HepG2 (cell line): ENCODE measurements around the gene ZNF655. TPM values are rescaled to one million over a fixed set of nuclear protein-coding genes. Genes with fewer than 3 reads are reported as not detected.

Source experiments
- ATF4 ChIP-seq, 2 experiments: fragments of 450-650 bp in 1 of 2; sonication (generic) in 1 of 2; formaldehyde crosslinking; IDR thresholded peaks; 2 replicates each; pipeline versions ENCODE4 v1.5.0 to v1.8.0; 2020 to 2022; ENCODE audit warnings: mild to moderate bottlenecking in 1 of 2, missing genetic modification reagents in 1 of 2
- HNF4G ChIP-seq, 2 experiments: sonication (generic) in 1 of 2; formaldehyde crosslinking in 1 of 2; IDR thresholded peaks; 2 replicates each; pipeline versions ENCODE4 v1.4.0 to v1.6.1; 2011 to 2020; ENCODE audit warnings: borderline replicate concordance in 2 of 2, low read depth in 2 of 2, mild to moderate bottlenecking in 2 of 2, low read length in 1 of 2, missing genetic modification reagents in 1 of 2, moderate library complexity in 1 of 2
- KDM3A ChIP-seq: IDR thresholded peaks from 2 replicates; pipeline ENCODE4 v1.6.1; 2018; ENCODE audit warnings: low read depth, missing compliant biosample characterization
- MAFF ChIP-seq: IDR thresholded peaks from 2 replicates; pipeline ENCODE4 v1.6.1; 2011; ENCODE audit warnings: low read depth, low read length, improper control_type of control experiment
- MIXL1 ChIP-seq: IDR thresholded peaks from 2 replicates; pipeline ENCODE4 v1.6.1; 2016
- MYPOP ChIP-seq: sonication (generic); formaldehyde crosslinking; IDR thresholded peaks from 2 replicates; pipeline ENCODE4 v1.8.1; 2023; ENCODE audit warnings: mild to moderate bottlenecking, moderate library complexity, missing genetic modification reagents
- NAIF1 ChIP-seq: sonication (generic); formaldehyde crosslinking; IDR thresholded peaks from 2 replicates; pipeline ENCODE4 v1.5.0; 2020; ENCODE audit warnings: mild to moderate bottlenecking, missing genetic modification reagents, borderline replicate concordance
- NFIC ChIP-seq: IDR thresholded peaks from 2 replicates; pipeline ENCODE4 v1.6.1; 2012; ENCODE audit warnings: mild to moderate bottlenecking, low read length, inconsistent platforms
- RARG ChIP-seq: sonication (generic); formaldehyde crosslinking; IDR thresholded peaks from 2 replicates; pipeline ENCODE4 v1.4.0; 2020; ENCODE audit warnings: low read depth, mild to moderate bottlenecking, missing genetic modification reagents
- RORA ChIP-seq: sonication (generic); formaldehyde crosslinking; IDR thresholded peaks from 2 replicates; pipeline ENCODE4 v1.5.0; 2020; ENCODE audit warnings: mild to moderate bottlenecking, missing genetic modification reagents, moderate library complexity
- SNRNP70 ChIP-seq: fragments of 200-400 bp; formaldehyde crosslinking; IDR thresholded peaks from 2 replicates; pipeline ENCODE4 v1.6.1; 2017; ENCODE audit warnings: mild to moderate bottlenecking, low read depth, low read length, moderate library complexity
- SP1 ChIP-seq, 2 experiments: fragments of 450-650 bp in 1 of 2; sonication (generic) in 1 of 2; formaldehyde crosslinking in 1 of 2; IDR thresholded peaks; 2 replicates each; pipeline versions ENCODE4 v1.4.0 to v1.6.1; 2016 to 2020; ENCODE audit warnings: missing genetic modification reagents in 1 of 2
- TRIM24 ChIP-seq: sonication (generic); formaldehyde crosslinking; IDR thresholded peaks from 2 replicates; pipeline ENCODE4 v1.8.0; 2022; ENCODE audit warnings: mild to moderate bottlenecking, missing genetic modification reagents
- ZNF124 ChIP-seq: sonication (generic); formaldehyde crosslinking; IDR thresholded peaks from 2 replicates; pipeline ENCODE4 v1.4.0; 2020; ENCODE audit warnings: missing genetic modification reagents
- ZNF598 ChIP-seq: sonication (generic); formaldehyde crosslinking; IDR thresholded peaks from 2 replicates; pipeline ENCODE4 v1.5.1; 2020; ENCODE audit warnings: mild to moderate bottlenecking, missing genetic modification reagents, borderline replicate concordance
- ZNF7 ChIP-seq: IDR thresholded peaks from 2 replicates; pipeline ENCODE4 v1.6.1; 2016; ENCODE audit warnings: missing biosample characterization, missing genetic modification reagents
- ZSCAN9 ChIP-seq: IDR thresholded peaks from 2 replicates; pipeline ENCODE4 v1.6.1; 2016; ENCODE audit warnings: borderline replicate concordance
- polyA plus RNA-seq, 8 experiments: library from polyadenylated mRNA; depleted of rRNA in 3 of 8; stranded (reverse) in 7 of 8; unstranded in 1 of 8; fragments of >200 nt; fragmentation: Illumina TruSeq in 4 of 8; extraction: Trizol in 4 of 8; gene quantifications; 2 replicates each; pipeline versions ENCODE4 v1.2.1 to v1.2.3, GENCODE V29; 2011 to 2016; ENCODE audit warnings: low read depth in 4 of 8, missing spikeins in 1 of 8, mixed read lengths in 1 of 8; ENCODE audit not compliant: insufficient read depth in 1 of 8
- total RNA-seq, 5 experiments: library from RNA; depleted of rRNA; stranded (reverse); fragments of >200 nt; fragmentation: Illumina TruSeq; extraction: Trizol; gene quantifications; 2 replicates each; pipeline ENCODE4 v1.2.3, GENCODE V29; 2016; ENCODE audit warnings: low read depth in 1 of 5
- TF ChIP-seq, protein P1 (sequence below): sonication (generic); formaldehyde crosslinking; IDR thresholded peaks from 2 replicates; pipeline ENCODE4 v1.4.0; 2020; ENCODE audit warnings: missing genetic modification reagents, borderline replicate concordance
- TF ChIP-seq, protein P2 (sequence below): sonication (generic); formaldehyde crosslinking; IDR thresholded peaks from 2 replicates; pipeline ENCODE4 v1.8.1; 2023; ENCODE audit warnings: missing genetic modification reagents, inconsistent platforms, borderline replicate concordance
- TF ChIP-seq, protein P3 (sequence below): sonication (generic); formaldehyde crosslinking; IDR thresholded peaks from 2 replicates; pipeline ENCODE4 v1.8.1; 2023; ENCODE audit warnings: mild to moderate bottlenecking, missing genetic modification reagents

Gene ZNF655
- total and polyA plus RNA-seq, 2 of the 13 experiments (the other 11 are each of a cell fraction or from before 2014, with no cell fraction given), result 53.4 to 75.6 TPM

- TF ChIP-seq, protein P1, sequence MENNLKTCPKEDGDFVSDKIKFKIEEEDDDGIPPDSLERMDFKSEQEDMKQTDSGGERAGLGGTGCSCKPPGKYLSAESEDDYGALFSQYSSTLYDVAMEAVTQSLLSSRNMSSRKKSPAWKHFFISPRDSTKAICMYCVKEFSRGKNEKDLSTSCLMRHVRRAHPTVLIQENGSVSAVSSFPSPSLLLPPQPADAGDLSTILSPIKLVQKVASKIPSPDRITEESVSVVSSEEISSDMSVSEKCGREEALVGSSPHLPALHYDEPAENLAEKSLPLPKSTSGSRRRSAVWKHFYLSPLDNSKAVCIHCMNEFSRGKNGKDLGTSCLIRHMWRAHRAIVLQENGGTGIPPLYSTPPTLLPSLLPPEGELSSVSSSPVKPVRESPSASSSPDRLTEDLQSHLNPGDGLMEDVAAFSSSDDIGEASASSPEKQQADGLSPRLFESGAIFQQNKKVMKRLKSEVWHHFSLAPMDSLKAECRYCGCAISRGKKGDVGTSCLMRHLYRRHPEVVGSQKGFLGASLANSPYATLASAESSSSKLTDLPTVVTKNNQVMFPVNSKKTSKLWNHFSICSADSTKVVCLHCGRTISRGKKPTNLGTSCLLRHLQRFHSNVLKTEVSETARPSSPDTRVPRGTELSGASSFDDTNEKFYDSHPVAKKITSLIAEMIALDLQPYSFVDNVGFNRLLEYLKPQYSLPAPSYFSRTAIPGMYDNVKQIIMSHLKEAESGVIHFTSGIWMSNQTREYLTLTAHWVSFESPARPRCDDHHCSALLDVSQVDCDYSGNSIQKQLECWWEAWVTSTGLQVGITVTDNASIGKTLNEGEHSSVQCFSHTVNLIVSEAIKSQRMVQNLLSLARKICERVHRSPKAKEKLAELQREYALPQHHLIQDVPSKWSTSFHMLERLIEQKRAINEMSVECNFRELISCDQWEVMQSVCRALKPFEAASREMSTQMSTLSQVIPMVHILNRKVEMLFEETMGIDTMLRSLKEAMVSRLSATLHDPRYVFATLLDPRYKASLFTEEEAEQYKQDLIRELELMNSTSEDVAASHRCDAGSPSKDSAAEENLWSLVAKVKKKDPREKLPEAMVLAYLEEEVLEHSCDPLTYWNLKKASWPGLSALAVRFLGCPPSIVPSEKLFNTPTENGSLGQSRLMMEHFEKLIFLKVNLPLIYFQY (CRISPR knock-in tag), result peak; percentile 74; the same call in 1 of the 2 replicates
- TF ChIP-seq TRIM24 (no peak), NFIC (peak; percentile 37; the same call in 1 of the 2 replicates), SNRNP70 (no peak), MYPOP (peak; percentile 92), RORA (no peak), ATF4 (CRISPR knock-in tag; IDR thresholded peaks at IDR 0.05) (0 out of 4 replicates have a peak, but pooled peaks of 1 of the 2 experiments have one; percentile 22), NAIF1 (peak; percentile 86; the same call in 1 of the 2 replicates), ZNF7 (CRISPR knock-in tag) (no peak), HNF4G (IDR thresholded peaks at IDR 0.05; ENCODE audit: borderline replicate concordance, low read depth, low read length) (peak; percentile 18; the same call in 1 of the 2 replicates), HNF4G (CRISPR knock-in tag; IDR thresholded peaks at IDR 0.05; ENCODE audit: borderline replicate concordance, low read depth) (no peak), ZSCAN9 (CRISPR knock-in tag) (no peak; the same call in none of the 2 replicates), ZNF124 (CRISPR knock-in tag) (no peak; the same call in 1 of the 2 replicates), MIXL1 (CRISPR knock-in tag) (0 out of 2 replicates have a peak, but pooled peaks have one; percentile 11), KDM3A (CRISPR knock-in tag) (peak; percentile 98), RARG (no peak; the same call in 1 of the 2 replicates), MAFF (no peak), ZNF598 (CRISPR knock-in tag) (peak; percentile 99), SP1 (IDR thresholded peaks at IDR 0.05) (no peak), SP1 (CRISPR knock-in tag; IDR thresholded peaks at IDR 0.05) (peak; percentile 66)
- TF ChIP-seq, protein P2, sequence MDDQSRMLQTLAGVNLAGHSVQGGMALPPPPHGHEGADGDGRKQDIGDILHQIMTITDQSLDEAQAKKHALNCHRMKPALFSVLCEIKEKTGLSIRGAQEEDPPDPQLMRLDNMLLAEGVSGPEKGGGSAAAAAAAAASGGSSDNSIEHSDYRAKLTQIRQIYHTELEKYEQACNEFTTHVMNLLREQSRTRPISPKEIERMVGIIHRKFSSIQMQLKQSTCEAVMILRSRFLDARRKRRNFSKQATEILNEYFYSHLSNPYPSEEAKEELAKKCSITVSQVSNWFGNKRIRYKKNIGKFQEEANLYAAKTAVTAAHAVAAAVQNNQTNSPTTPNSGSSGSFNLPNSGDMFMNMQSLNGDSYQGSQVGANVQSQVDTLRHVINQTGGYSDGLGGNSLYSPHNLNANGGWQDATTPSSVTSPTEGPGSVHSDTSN, result no peak
- TF ChIP-seq, protein P3, sequence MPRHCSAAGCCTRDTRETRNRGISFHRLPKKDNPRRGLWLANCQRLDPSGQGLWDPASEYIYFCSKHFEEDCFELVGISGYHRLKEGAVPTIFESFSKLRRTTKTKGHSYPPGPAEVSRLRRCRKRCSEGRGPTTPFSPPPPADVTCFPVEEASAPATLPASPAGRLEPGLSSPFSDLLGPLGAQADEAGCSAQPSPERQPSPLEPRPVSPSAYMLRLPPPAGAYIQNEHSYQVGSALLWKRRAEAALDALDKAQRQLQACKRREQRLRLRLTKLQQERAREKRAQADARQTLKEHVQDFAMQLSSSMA (CRISPR knock-in tag), result peak; percentile 19; the same call in 1 of the 2 replicates
These were observed 58.1 kb downstream of the ZNF655 start, which contains the start of gene ZSCAN25 (continued) for GRCh38 chr7:99616359-99617191.
